Kidney (tissue), 14 donors: Measurements from ENCODE around the gene LAIR2. TPM values are rescaled to one million over a fixed set of nuclear protein-coding genes. Genes with fewer than 3 reads are reported as not detected.

Source experiments
- DNase-seq, 5 donors: peaks; one replicate each; pipeline ENCODE4 v3.0.0-alpha.2; 2013 to 2020
- FAIRE-seq: peaks from 2 replicates; lab custom pipeline; 2012; peaks lifted over from hg19 to GRCh38; lab: Jason Lieb, UNC
- H3K27ac ChIP-seq, 2 donors: one replicate each; pipeline ENCODE4 v1.7.0; 2013; ENCODE audit warnings: low read depth in 2 of 2, low read length in 2 of 2, inconsistent platforms in 1 of 2
- H3K27me3 ChIP-seq: one replicate; pipeline ENCODE4 v1.7.1; 2013; ENCODE audit warnings: low read length, inconsistent platforms; ENCODE audit not compliant: control insufficient read depth, insufficient read depth
- H3K36me3 ChIP-seq, 3 donors: one replicate each; pipeline versions ENCODE4 v1.7.0 to v1.7.1; 2013; ENCODE audit warnings: low read length in 3 of 3, control low read depth in 1 of 3, inconsistent platforms in 1 of 3; ENCODE audit not compliant: insufficient read depth in 3 of 3, control insufficient read depth in 2 of 3
- H3K4me1 ChIP-seq, 3 donors: one replicate each; pipeline versions ENCODE4 v1.7.0 to v1.7.1; 2013; ENCODE audit warnings: low read length in 3 of 3, inconsistent platforms in 1 of 3, low read depth in 1 of 3; ENCODE audit not compliant: control insufficient read depth in 2 of 3, insufficient read depth in 2 of 3
- H3K4me3 ChIP-seq, 3 donors: one replicate each; pipeline versions ENCODE4 v1.7.0 to v1.8.1; 2013; ENCODE audit warnings: low read length in 3 of 3, control low read depth in 1 of 3, inconsistent platforms in 1 of 3
- H3K9ac ChIP-seq, 3 donors: one replicate each; pipeline versions ENCODE4 v1.7.0 to v1.7.1; 2013; ENCODE audit warnings: low read length in 3 of 3, control low read depth in 1 of 3, inconsistent platforms in 1 of 3
- H3K9me3 ChIP-seq, 3 donors: one replicate each; pipeline versions ENCODE4 v1.7.0 to v1.7.1; 2013; ENCODE audit warnings: low read length in 3 of 3, control low read depth in 1 of 3, inconsistent platforms in 1 of 3; ENCODE audit not compliant: control insufficient read depth in 2 of 3, insufficient read depth in 1 of 3
- intact Hi-C: fragments of 100-400 bp; cut with DNase I; formaldehyde crosslinking; loops from one replicate; pipeline ENCODE4 v1.11.1; 2022
- polyA plus RNA-seq: library from polyadenylated mRNA; stranded (reverse); fragments of 350-450 nt; fragmentation: Illumina TruSeq; extraction: RNeasy Lipid Tissue Mini Kit (QIAGEN cat#74804); gene quantifications from one replicate; pipeline ENCODE4 v1.2.3, GENCODE V29; 2014; ENCODE audit warnings: low read depth, low replicate concordance; ENCODE audit not compliant: insufficient read depth
- total RNA-seq: library from RNA; stranded (reverse); fragmentation: NEBNext Ultra II Directional; extraction: Animal tissue kit (Norgen Biotek cat#: 25700); gene quantifications from one replicate; pipeline ENCODE4 v1.2.1, GENCODE V29; 2021
- TF ChIP-seq, protein P1 (sequence below): IDR thresholded peaks from 3 replicates; pipeline ENCODE4 v1.5.1; 2012; ENCODE audit warnings: mild to moderate bottlenecking, moderate library complexity, borderline replicate concordance; ENCODE audit not compliant: insufficient read depth; ENCODE audit errors: extremely low read depth
- donor health status: control.
- donor health status: control.
- donor health status: control.
- donor health status: control.
- donor health status: control.
- donor health status: DM: yes; HTN: yes; CAD: no.
- donor health status: Normal renal cell carcinoma (clear cell type).

The LAIR2 gene
- total and polyA plus RNA-seq, 2 donors from 2014 or later: not detected

- peak in 1 of 5 donors; percentile 73 for DNase-seq
- no peaks in the 10 kb centered on the region for H3K27me3 ChIP-seq
- no peak overlapping the region for H3K9ac ChIP-seq
- H3K36me3 ChIP-seq: peaks cover 8 to 73% (median 59%) of the 10 kb centered on the region in 3 donors
- no peak overlapping the region for H3K4me3 ChIP-seq
- peaks cover 0 to 7% (median 5%) of the 10 kb centered on the region in 3 donors for H3K4me1 ChIP-seq
- FAIRE-seq: no peak
- TF ChIP-seq, protein P1, sequence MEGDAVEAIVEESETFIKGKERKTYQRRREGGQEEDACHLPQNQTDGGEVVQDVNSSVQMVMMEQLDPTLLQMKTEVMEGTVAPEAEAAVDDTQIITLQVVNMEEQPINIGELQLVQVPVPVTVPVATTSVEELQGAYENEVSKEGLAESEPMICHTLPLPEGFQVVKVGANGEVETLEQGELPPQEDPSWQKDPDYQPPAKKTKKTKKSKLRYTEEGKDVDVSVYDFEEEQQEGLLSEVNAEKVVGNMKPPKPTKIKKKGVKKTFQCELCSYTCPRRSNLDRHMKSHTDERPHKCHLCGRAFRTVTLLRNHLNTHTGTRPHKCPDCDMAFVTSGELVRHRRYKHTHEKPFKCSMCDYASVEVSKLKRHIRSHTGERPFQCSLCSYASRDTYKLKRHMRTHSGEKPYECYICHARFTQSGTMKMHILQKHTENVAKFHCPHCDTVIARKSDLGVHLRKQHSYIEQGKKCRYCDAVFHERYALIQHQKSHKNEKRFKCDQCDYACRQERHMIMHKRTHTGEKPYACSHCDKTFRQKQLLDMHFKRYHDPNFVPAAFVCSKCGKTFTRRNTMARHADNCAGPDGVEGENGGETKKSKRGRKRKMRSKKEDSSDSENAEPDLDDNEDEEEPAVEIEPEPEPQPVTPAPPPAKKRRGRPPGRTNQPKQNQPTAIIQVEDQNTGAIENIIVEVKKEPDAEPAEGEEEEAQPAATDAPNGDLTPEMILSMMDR: no peak
- no peaks in the 10 kb centered on the region for H3K9me3 ChIP-seq
- no peak overlapping the region for H3K27ac ChIP-seq
- intact Hi-C loops: no loop called here
Observed at GRCh38 chr19:54455786-54456422, 46.7 kb upstream of the LAIR2 start.

GRCh38 chr19:54456423-54457373, 45.9 kb upstream of the LAIR2 start:
- H3K9me3 ChIP-seq: no peaks in the 10 kb centered on the region
- DNase-seq (peak in 1 of 5 donors; percentile 70), FAIRE-seq (no peak)
- H3K27ac ChIP-seq: no peak overlapping the region
- intact Hi-C loops: no loop called here
- H3K27me3 ChIP-seq: no peaks in the 10 kb centered on the region
- peaks cover 8 to 73% (median 56%) of the 10 kb centered on the region in 3 donors for H3K36me3 ChIP-seq
- TF ChIP-seq, protein P1: no peak
- H3K4me1 ChIP-seq: no peaks in the 10 kb centered on the region
- no peak overlapping the region for H3K9ac ChIP-seq
- H3K4me3 ChIP-seq: no peak overlapping the region

DNA sequence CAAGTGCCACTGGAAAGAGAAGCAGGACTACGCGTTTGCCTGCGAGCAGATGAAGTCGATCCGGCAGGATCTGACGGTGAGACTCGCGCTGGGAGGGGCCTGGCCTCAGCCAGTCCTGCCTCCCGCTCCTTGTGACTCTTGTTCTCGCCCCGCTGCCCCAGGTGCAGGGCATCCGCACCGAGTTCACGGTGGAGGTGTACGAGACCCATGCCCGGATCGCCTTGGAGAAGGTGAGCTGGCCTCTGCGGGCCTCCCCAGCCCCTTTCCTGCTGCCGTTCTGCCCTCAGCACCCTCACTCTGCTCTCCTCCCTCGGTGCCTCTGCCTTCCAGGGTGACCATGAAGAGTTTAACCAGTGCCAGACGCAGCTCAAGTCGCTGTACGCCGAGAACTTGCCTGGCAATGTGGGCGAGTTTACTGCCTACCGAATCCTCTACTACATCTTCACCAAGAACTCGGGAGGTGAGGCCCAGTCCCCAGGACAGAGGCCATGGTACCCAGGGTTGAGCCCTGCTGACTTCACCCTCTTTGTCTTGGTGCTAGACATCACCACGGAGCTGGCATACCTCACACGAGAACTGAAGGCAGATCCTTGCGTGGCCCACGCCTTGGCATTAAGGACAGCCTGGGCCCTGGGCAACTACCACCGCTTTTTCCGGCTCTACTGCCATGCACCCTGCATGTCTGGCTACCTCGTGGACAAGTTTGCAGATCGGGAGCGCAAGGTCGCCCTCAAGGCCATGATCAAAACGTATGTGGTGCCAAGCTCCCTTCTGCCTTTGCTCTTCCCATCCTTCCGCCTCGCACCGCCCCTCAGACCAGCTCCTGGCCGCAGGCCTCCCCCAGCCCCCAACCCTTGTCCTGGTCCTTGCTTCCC, 44.6 kb upstream of the LAIR2 start:
- DNase-seq (peak in 1 of 5 donors; percentile 64), FAIRE-seq (no peak)
- intact Hi-C loops: no loop called here

More for the DNA sequence above, 44.6 kb upstream of the LAIR2 start:
- H3K4me1 ChIP-seq: peaks cover 0 to 10% (median 0%) of the 10 kb centered on the region in 3 donors
- peaks cover 8 to 60% (median 44%) of the 10 kb centered on the region in 3 donors for H3K36me3 ChIP-seq
- TF ChIP-seq, protein P1: no peak
- H3K27me3 ChIP-seq: no peaks in the 10 kb centered on the region
- H3K9ac ChIP-seq: no peak overlapping the region
- H3K27ac ChIP-seq: no peak overlapping the region
- no peaks in the 10 kb centered on the region for H3K9me3 ChIP-seq
- H3K4me3 ChIP-seq: no peak overlapping the region
